ENCODE results near the gene KDM6B. TPM values are rescaled to one million over a fixed set of nuclear protein-coding genes. Genes with fewer than 3 reads are reported as not detected.

The KDM6B gene
- total RNA-seq, 1 experiment from 2014 or later, result 28.9 TPM

DNA sequence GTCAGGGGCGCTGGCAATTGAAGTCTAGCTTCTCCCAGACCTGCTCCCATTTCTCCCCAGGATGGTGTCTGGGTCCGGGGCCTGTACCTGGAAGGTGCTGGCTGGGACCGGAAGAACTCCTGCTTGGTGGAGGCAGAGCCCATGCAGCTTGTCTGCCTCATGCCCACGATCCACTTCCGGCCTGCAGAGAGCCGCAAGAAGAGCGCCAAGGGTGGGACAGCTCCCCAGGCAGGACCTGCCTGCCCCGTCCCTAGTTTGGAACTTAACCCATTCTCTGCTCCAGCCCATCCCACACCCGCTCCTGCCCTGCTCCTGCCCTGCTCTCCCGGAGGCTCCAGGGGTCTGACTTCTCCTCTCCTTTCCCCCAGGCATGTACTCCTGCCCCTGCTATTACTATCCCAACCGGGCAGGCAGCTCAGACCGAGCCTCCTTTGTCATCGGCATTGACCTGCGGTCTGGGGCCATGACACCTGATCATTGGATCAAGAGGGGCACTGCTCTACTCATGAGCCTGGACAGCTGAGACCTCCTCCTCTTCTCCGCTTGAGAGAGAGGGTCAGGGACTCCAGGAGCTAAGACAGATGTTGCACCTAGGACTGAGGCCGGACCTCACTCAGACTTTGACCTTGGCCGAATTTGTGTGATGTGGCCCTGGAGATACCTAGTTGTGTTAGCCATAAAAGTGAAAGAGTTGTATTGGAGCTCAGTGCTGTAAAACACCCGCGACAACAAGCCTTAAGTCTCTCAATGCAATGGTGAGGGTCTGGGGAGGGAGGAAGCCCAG lies 814 bp upstream of the KDM6B start:
- peak; percentile 42 for DNase-seq
- no peak overlapping the region for H2BK5ac ChIP-seq (ENCODE audit: insufficient read length, low read length)
- peaks cover 9% of the 10 kb centered on the region; the same call in 1 of the 2 replicates for H3K27me3 ChIP-seq (ENCODE audit: insufficient read depth, low read length)
- no peak overlapping the region for H4K5ac ChIP-seq (ENCODE audit: insufficient read length, low read depth, low read length)
- no peak overlapping the region for H2AK5ac ChIP-seq (ENCODE audit: insufficient read length, low read length)
- H2BK120ac ChIP-seq (ENCODE audit: low read depth, low read length, poor library complexity, severe bottlenecking), result no peak overlapping the region
- H3K79me2 ChIP-seq (ENCODE audit: insufficient read depth, low read length), result no peaks in the 10 kb centered on the region
- H3K4me2 ChIP-seq (ENCODE audit: insufficient read depth, insufficient read length, low read length), result peak overlapping the region; percentile 75
- H2BK20ac ChIP-seq (ENCODE audit: low read depth, low read length, poor library complexity, severe bottlenecking), result no peak overlapping the region
- H4K8ac ChIP-seq (replicated peaks; ENCODE audit: insufficient read length, low read depth, low read length), result no peak overlapping the region
- no CpG with 5 or more reads among the region's 19 CpGs for WGBS (ENCODE audit: extremely low coverage, insufficient read length, low lambda C conversion rate)
- H3K27me3 Mint-ChIP-seq (ENCODE audit: low read depth), result peaks cover 48% of the 10 kb centered on the region
- H3K4me1 ChIP-seq (ENCODE audit: insufficient read depth, low read length), result peaks cover 2% of the 10 kb centered on the region; the same call in 1 of the 2 replicates
- H4K20me1 ChIP-seq (ENCODE audit: control insufficient read depth, insufficient read depth, insufficient read length), result no peaks in the 10 kb centered on the region
- H2BK15ac ChIP-seq (ENCODE audit: low read depth, low read length), result no peak overlapping the region
- H3K9me3 Mint-ChIP-seq, result no peaks in the 10 kb centered on the region
- H3K23me2 ChIP-seq (ENCODE audit: insufficient read length, low read depth, low read length, poor library complexity, severe bottlenecking), result peaks cover 31% of the 10 kb centered on the region
- no peak overlapping the region for H3K14ac ChIP-seq (ENCODE audit: insufficient read depth, low read length)
- H3K4me3 Mint-ChIP-seq, result peak overlapping the region; percentile 81 to 90
- no peak overlapping the region for H3K23ac ChIP-seq (ENCODE audit: insufficient read length, low read depth, low read length)
- no peaks in the 10 kb centered on the region for H3K36me3 Mint-ChIP-seq (ENCODE audit: insufficient read depth in 1 of 3, low read depth in 3 of 3)
- no peak overlapping the region for H3T11ph ChIP-seq (ENCODE audit: low read length)
- H3K79me1 ChIP-seq (ENCODE audit: insufficient read depth, low read depth, low read length, poor library complexity, severe bottlenecking), result no peaks in the 10 kb centered on the region
- H2AFZ ChIP-seq (ENCODE audit: low read length), result no peak overlapping the region
- no peak overlapping the region for H4K91ac ChIP-seq (ENCODE audit: insufficient read length, low read depth, low read length)
- H3K27ac ChIP-seq (ENCODE audit: insufficient read length, low read depth, low read length), result no peak overlapping the region
- H3K18ac ChIP-seq (ENCODE audit: insufficient read length, low read depth, low read length), result no peak overlapping the region
- no peak overlapping the region for H3K4ac ChIP-seq (ENCODE audit: low read depth, low read length)
- no peaks in the 10 kb centered on the region for H3K9me3 ChIP-seq (ENCODE audit: control insufficient read depth, low read depth, low read length)
- TF ChIP-seq, protein P1, sequence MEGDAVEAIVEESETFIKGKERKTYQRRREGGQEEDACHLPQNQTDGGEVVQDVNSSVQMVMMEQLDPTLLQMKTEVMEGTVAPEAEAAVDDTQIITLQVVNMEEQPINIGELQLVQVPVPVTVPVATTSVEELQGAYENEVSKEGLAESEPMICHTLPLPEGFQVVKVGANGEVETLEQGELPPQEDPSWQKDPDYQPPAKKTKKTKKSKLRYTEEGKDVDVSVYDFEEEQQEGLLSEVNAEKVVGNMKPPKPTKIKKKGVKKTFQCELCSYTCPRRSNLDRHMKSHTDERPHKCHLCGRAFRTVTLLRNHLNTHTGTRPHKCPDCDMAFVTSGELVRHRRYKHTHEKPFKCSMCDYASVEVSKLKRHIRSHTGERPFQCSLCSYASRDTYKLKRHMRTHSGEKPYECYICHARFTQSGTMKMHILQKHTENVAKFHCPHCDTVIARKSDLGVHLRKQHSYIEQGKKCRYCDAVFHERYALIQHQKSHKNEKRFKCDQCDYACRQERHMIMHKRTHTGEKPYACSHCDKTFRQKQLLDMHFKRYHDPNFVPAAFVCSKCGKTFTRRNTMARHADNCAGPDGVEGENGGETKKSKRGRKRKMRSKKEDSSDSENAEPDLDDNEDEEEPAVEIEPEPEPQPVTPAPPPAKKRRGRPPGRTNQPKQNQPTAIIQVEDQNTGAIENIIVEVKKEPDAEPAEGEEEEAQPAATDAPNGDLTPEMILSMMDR (conservative IDR thresholded peaks at IDR 0.05), result no peak
- H3K56ac ChIP-seq (ENCODE audit: insufficient read length, low read depth, low read length), result no peak overlapping the region
- no peak overlapping the region for H3K27ac Mint-ChIP-seq
- no peak overlapping the region for H2BK12ac ChIP-seq (ENCODE audit: insufficient read length, low read depth, low read length)
- no peak overlapping the region for H3K9ac ChIP-seq (ENCODE audit: extremely low read depth, insufficient read length, low read length)
- peaks cover 21 to 29% of the 10 kb centered on the region in 2 experiments for H3K4me1 Mint-ChIP-seq

Measured in H9 (cell line).